ENCODE measurements around the gene GID4. TPM values are rescaled to one million over a fixed set of nuclear protein-coding genes. Genes with fewer than 3 reads are reported as not detected.

The GID4 gene
- total and polyA plus RNA-seq, 10 donors, result 3.0 to 11.5 (median 8.4) TPM

DNA sequence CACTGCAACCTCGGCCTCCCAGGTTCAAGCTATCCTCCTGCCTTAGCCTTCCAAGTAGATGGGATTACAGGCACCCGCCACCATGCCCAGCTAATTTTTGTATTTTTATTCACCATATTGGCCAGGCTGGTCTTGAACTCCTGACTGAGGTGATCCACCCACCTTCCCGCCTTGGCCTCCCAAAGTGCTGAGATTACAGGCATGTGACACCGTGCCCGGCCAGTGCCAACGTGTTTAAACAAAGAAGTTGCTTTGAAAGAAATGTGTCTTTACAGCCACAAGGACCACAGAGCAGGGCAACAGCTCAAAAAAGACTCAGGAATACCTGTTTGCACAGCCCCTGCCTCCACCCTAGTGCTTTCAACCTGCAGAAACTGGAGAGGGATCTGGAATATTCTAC, 25.2 kb upstream of the GID4 start:
- no peak overlapping the region for H3K4me3 ChIP-seq
- intact Hi-C loops (cut with DNase I; ENCODE audit: low total_unique reads), result no loop called here
- 97 to 99% (median 97%) methylated on average over 6 of the region's 6 CpGs for WGBS, 5 donors
- H3K27me3 ChIP-seq (replicated peaks in 1 of 7), result no peaks in the 10 kb centered on the region
- no peaks in the 10 kb centered on the region for H3K9me3 ChIP-seq
- H3K36me3 ChIP-seq, result peaks cover 0 to 92% (median 34%) of the 10 kb centered on the region in 6 donors
- peaks cover 0 to 6% (median 0%) of the 10 kb centered on the region in 6 donors for H3K4me1 ChIP-seq
- DNase-seq, result no peak
- TF ChIP-seq, protein P1, sequence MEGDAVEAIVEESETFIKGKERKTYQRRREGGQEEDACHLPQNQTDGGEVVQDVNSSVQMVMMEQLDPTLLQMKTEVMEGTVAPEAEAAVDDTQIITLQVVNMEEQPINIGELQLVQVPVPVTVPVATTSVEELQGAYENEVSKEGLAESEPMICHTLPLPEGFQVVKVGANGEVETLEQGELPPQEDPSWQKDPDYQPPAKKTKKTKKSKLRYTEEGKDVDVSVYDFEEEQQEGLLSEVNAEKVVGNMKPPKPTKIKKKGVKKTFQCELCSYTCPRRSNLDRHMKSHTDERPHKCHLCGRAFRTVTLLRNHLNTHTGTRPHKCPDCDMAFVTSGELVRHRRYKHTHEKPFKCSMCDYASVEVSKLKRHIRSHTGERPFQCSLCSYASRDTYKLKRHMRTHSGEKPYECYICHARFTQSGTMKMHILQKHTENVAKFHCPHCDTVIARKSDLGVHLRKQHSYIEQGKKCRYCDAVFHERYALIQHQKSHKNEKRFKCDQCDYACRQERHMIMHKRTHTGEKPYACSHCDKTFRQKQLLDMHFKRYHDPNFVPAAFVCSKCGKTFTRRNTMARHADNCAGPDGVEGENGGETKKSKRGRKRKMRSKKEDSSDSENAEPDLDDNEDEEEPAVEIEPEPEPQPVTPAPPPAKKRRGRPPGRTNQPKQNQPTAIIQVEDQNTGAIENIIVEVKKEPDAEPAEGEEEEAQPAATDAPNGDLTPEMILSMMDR (IDR thresholded peaks at IDR 0.05 in 8 of 11, conservative IDR thresholded peaks at IDR 0.05 in 3 of 11), result no peak
- TF ChIP-seq POLR2A (IDR thresholded peaks at IDR 0.05) (no peak), POLR2AphosphoS5 (IDR thresholded peaks at IDR 0.05) (no peak)
- no peak overlapping the region for H3K27ac ChIP-seq

DNA sequence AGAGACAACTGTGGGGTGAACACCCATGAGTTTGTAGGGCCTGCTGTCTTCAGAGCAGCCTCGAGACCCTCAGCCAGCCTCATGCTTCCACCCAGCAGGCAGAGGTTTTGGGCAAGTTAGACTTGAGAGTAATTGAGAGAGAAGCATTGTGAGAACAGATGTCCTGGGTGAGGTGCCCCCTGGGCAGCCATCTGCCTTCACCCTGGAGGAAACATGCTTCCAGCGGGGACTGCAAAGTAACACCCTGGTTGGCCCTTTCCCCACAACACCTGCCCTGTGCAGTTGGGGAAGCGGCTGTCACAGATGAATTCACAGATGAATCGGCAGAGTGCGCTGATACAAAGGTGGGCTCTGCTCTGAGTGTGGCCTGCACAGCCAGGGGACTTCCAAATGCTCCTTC, 23.6 kb upstream of the GID4 start:
- no peak overlapping the region for H3K4me3 ChIP-seq

DNA sequence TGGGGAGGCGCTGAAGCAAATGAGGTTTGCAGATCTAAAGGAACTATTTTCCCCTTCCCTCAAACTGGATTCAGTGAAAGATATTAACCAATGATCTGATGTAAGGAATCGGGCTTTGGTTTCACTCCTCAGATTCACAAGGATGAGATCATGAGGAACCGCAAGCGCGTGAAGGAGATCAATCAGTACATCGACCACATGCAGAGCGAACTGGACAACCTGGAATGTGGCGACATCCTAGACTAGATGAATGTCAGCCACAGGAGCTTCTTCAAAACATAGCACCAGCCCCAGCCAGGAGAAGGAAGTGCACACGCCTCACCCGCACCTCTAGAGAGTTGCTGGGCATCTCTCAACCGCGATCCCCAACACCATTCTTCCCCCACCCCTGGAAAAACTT, 22.8 kb upstream of the GID4 start:
- Histone ChIP-seq H3K4me1 (peaks cover 0 to 6% (median 0%) of the 10 kb centered on the region in 6 donors), H3K9me3 (no peaks in the 10 kb centered on the region), H3K36me3 (peaks cover 0 to 92% (median 35%) of the 10 kb centered on the region in 6 donors), H3K27ac (no peak overlapping the region), H3K4me3 (no peak overlapping the region), H3K27me3 (replicated peaks in 1 of 7) (no peaks in the 10 kb centered on the region)
- peak; percentile 5 for DNase-seq
- TF ChIP-seq POLR2A (IDR thresholded peaks at IDR 0.05) (no peak), POLR2AphosphoS5 (IDR thresholded peaks at IDR 0.05) (no peak)
- TF ChIP-seq, protein P1 (IDR thresholded peaks at IDR 0.05 in 8 of 11, conservative IDR thresholded peaks at IDR 0.05 in 3 of 11), result no peak
- 85 to 97% (median 97%) methylated on average over 12 of the region's 12 CpGs for WGBS, 5 donors
- intact Hi-C loops (cut with DNase I; ENCODE audit: low total_unique reads), result no loop called here

More for the DNA sequence above, 23.6 kb upstream of the GID4 start:
- 88 to 98% (median 98%) methylated on average over 4 to 5 of the region's 5 CpGs for WGBS, 5 donors
- no peaks in the 10 kb centered on the region for H3K9me3 ChIP-seq
- H3K4me1 ChIP-seq, result peaks cover 0 to 6% (median 0%) of the 10 kb centered on the region in 6 donors
- H3K27me3 ChIP-seq (replicated peaks in 1 of 7), result no peaks in the 10 kb centered on the region
- intact Hi-C loops (cut with DNase I; ENCODE audit: low total_unique reads), result no loop called here
- no peak for TF ChIP-seq POLR2A (IDR thresholded peaks at IDR 0.05)
- no peak for TF ChIP-seq POLR2AphosphoS5 (IDR thresholded peaks at IDR 0.05)
- TF ChIP-seq, protein P1 (IDR thresholded peaks at IDR 0.05 in 8 of 11, conservative IDR thresholded peaks at IDR 0.05 in 3 of 11), result no peak
- no peak overlapping the region for H3K27ac ChIP-seq
- no peak for DNase-seq
- peaks cover 0 to 92% (median 30%) of the 10 kb centered on the region in 6 donors for H3K36me3 ChIP-seq

DNA sequence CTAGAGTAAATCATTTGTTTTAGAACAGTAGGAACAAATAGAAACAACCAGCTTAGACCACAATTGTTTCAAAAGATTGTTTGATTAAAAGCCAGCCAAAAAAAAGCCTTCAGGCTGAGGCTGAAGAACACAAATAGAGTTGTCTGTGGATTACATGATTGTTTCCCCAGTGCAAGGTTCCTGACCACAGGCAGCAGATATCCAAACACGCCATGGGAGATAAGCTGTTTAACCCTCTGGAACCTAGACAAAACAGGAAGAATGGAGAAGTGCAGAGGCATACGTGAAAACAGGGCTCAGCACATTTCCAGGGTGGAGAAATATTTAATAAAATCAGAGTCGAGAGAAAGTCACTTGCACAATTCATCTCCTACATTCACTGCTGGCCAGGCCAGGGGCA, 21.2 kb upstream of the GID4 start:
- Histone ChIP-seq H3K27me3 (replicated peaks in 1 of 7) (no peaks in the 10 kb centered on the region), H3K4me3 (no peak overlapping the region), H3K27ac (peak overlapping the region in 4 of 8 donors; percentile 7 to 54 (median 48)), H3K9me3 (no peaks in the 10 kb centered on the region), H3K4me1 (peaks cover 0 to 6% (median 0%) of the 10 kb centered on the region in 6 donors), H3K36me3 (peaks cover 0 to 95% (median 42%) of the 10 kb centered on the region in 6 donors)
- intact Hi-C loops (cut with DNase I; ENCODE audit: low total_unique reads), result no loop called here
- no peak for TF ChIP-seq POLR2AphosphoS5 (IDR thresholded peaks at IDR 0.05)
- TF ChIP-seq, protein P1 (IDR thresholded peaks at IDR 0.05 in 8 of 11, conservative IDR thresholded peaks at IDR 0.05 in 3 of 11), result no peak
- TF ChIP-seq POLR2A (IDR thresholded peaks at IDR 0.05), result no peak
- no peak for DNase-seq
- 57 to 86% (median 60%) methylated on average over 3 of the region's 3 CpGs for WGBS, 5 donors
